Muscle of leg (tissue), 9 donors: ENCODE results near the gene C17orf67. TPM values are rescaled to one million over a fixed set of nuclear protein-coding genes. Genes with fewer than 3 reads are reported as not detected.

Experiments used
- polyA plus RNA-seq, 8 donors: library from polyadenylated mRNA; unstranded; fragments of 120-200 nt; gene quantifications; one replicate each; pipeline versions ENCODE4 v1.2.1 to v1.2.3, GENCODE V29; 2013; ENCODE audit warnings: inconsistent platforms in 1 of 8, low replicate concordance in 1 of 8; ENCODE audit not compliant: insufficient read length in 8 of 8, insufficient read depth in 1 of 8
- total RNA-seq: library from RNA; stranded (reverse); fragments of 120-200 nt; gene quantifications from one replicate; pipeline ENCODE4 v1.2.4, GENCODE V29; 2013

Gene C17orf67
- total and polyA plus RNA-seq, 9 donors: 1.3 to 2.3 (median 1.9) TPM

Other genes starting within 250 kb of the C17orf67 start
- 4.3 TPM for gene NOG, start 240.2 kb downstream of the C17orf67 start, total RNA-seq
- gene NOG, start 240.2 kb downstream of the C17orf67 start, polyA plus RNA-seq: 1 to 10 TPM; 3.9 to 6.7 (median 4.4) TPM
- gene DGKE, start 231 bp upstream of the C17orf67 start, total RNA-seq: 5.2 TPM
- 1 to 10 TPM; 2.0 to 5.8 (median 3.7) TPM for gene DGKE, start 231 bp upstream of the C17orf67 start, polyA plus RNA-seq
- gene TRIM25, start 80.1 kb upstream of the C17orf67 start, total RNA-seq: 7.0 TPM
- 10 to 100 TPM; 10.9 to 16.5 (median 13.0) TPM for gene TRIM25, start 80.1 kb upstream of the C17orf67 start, polyA plus RNA-seq
- 13.9 TPM for gene COIL, start 127.1 kb upstream of the C17orf67 start, total RNA-seq
- gene COIL, start 127.1 kb upstream of the C17orf67 start, polyA plus RNA-seq: 10 to 100 TPM; 14.7 to 19.1 (median 16.9) TPM
- gene SCPEP1, start 144.2 kb upstream of the C17orf67 start, total RNA-seq: 15.6 TPM
- gene SCPEP1, start 144.2 kb upstream of the C17orf67 start, polyA plus RNA-seq: 10 to 100 TPM; 11.6 to 24.6 (median 18.1) TPM